Measurements from ENCODE around the gene PPP2R5B.

The PPP2R5B gene

GRCh38 chr11:64924910-64925284, 408 bp downstream of the PPP2R5B start:
- peak overlapping the region; percentile 60 for H3K27ac ChIP-seq (ENCODE audit: poor library complexity, severe bottlenecking)

GRCh38 chr11:64925536-64926436, 1.3 kb downstream of the PPP2R5B start:
- no peak overlapping the region for H3K27ac ChIP-seq (ENCODE audit: poor library complexity, severe bottlenecking)

More at GRCh38 chr11:64924910-64925284, 408 bp downstream of the PPP2R5B start:
- peak overlapping the region; percentile 87 for H3K4me3 ChIP-seq (ENCODE audit: severe bottlenecking)
- H3K9me3 ChIP-seq (ENCODE audit: severe bottlenecking) = no peaks in the 10 kb centered on the region
- H3K4me1 ChIP-seq (ENCODE audit: insufficient read depth, poor library complexity, severe bottlenecking) = peaks cover 3% of the 10 kb centered on the region
- H3K36me3 ChIP-seq (ENCODE audit: low read depth) = peaks cover 5% of the 10 kb centered on the region; the same call in 1 of the 2 replicates
- TF ChIP-seq, protein P1, sequence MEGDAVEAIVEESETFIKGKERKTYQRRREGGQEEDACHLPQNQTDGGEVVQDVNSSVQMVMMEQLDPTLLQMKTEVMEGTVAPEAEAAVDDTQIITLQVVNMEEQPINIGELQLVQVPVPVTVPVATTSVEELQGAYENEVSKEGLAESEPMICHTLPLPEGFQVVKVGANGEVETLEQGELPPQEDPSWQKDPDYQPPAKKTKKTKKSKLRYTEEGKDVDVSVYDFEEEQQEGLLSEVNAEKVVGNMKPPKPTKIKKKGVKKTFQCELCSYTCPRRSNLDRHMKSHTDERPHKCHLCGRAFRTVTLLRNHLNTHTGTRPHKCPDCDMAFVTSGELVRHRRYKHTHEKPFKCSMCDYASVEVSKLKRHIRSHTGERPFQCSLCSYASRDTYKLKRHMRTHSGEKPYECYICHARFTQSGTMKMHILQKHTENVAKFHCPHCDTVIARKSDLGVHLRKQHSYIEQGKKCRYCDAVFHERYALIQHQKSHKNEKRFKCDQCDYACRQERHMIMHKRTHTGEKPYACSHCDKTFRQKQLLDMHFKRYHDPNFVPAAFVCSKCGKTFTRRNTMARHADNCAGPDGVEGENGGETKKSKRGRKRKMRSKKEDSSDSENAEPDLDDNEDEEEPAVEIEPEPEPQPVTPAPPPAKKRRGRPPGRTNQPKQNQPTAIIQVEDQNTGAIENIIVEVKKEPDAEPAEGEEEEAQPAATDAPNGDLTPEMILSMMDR (IDR thresholded peaks at IDR 0.05; ENCODE audit: poor library complexity, severe bottlenecking) = no peak
- DNase-seq (ENCODE audit: low spot score) (no peak), ATAC-seq (ENCODE audit: low read depth) (no peak)
- H3K27me3 ChIP-seq (ENCODE audit: insufficient read depth, poor library complexity, severe bottlenecking) = no peaks in the 10 kb centered on the region

DNA sequence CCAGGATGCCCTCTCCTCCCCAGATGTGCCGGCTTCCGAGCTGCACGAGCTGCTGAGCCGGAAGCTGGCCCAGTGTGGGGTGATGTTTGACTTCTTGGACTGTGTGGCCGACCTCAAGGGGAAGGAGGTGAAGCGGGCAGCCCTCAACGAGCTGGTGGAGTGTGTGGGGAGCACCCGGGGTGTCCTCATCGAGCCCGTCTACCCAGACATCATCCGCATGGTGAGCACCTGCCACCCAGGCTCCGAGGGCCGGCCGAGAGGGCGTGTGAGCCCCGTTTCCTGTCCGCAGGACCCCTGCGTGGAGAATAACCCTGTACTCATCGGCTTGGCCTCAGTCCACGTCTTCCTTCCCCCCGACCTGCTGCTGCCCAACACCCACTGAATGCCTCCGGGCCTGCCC, 2.2 kb downstream of the PPP2R5B start:
- DNase-seq (ENCODE audit: low spot score) = no peak
- no peak overlapping the region for H3K27ac ChIP-seq (ENCODE audit: poor library complexity, severe bottlenecking)
- no peaks in the 10 kb centered on the region for H3K9me3 ChIP-seq (ENCODE audit: severe bottlenecking)
- H3K36me3 ChIP-seq (ENCODE audit: low read depth) = peaks cover 21% of the 10 kb centered on the region
- no peaks in the 10 kb centered on the region for H3K27me3 ChIP-seq (ENCODE audit: insufficient read depth, poor library complexity, severe bottlenecking)
- no peak for ATAC-seq (ENCODE audit: low read depth)
- H3K4me3 ChIP-seq (ENCODE audit: severe bottlenecking) = no peak overlapping the region
- TF ChIP-seq, protein P1 (IDR thresholded peaks at IDR 0.05; ENCODE audit: poor library complexity, severe bottlenecking) = no peak
- peaks cover 3% of the 10 kb centered on the region for H3K4me1 ChIP-seq (ENCODE audit: insufficient read depth, poor library complexity, severe bottlenecking)

More at GRCh38 chr11:64925536-64926436, 1.3 kb downstream of the PPP2R5B start:
- peaks cover 12% of the 10 kb centered on the region for H3K36me3 ChIP-seq (ENCODE audit: low read depth)
- no peaks in the 10 kb centered on the region for H3K27me3 ChIP-seq (ENCODE audit: insufficient read depth, poor library complexity, severe bottlenecking)
- H3K4me1 ChIP-seq (ENCODE audit: insufficient read depth, poor library complexity, severe bottlenecking) = peaks cover 3% of the 10 kb centered on the region
- H3K9me3 ChIP-seq (ENCODE audit: severe bottlenecking) = no peaks in the 10 kb centered on the region
- DNase-seq (ENCODE audit: low spot score) (no peak), ATAC-seq (ENCODE audit: low read depth) (no peak)
- TF ChIP-seq, protein P1 (IDR thresholded peaks at IDR 0.05; ENCODE audit: poor library complexity, severe bottlenecking) = no peak
- H3K4me3 ChIP-seq (ENCODE audit: severe bottlenecking) = peak overlapping the region; percentile 87

DNA sequence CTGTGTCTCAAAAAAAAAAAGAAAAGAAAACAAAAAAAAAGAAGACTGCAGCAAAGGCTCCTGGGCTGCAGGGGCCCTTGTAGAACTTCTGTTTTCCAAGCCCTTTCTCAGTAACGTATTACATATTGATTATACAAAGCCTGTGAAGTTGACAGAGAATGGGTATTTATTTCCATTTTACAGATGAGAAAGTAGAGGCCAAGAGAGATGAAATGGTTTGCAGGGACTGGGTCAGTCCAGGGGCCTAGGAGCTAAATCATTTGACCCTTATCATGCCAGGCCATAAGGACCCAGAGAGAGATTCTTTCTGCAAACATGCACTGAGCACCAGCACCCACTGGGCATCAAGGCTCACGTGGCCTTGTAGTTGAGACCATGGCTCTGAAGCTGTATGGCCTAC, 4.5 kb downstream of the PPP2R5B start:
- peaks cover 35% of the 10 kb centered on the region for H3K36me3 ChIP-seq (ENCODE audit: low read depth)
- DNase-seq (ENCODE audit: low spot score) = no peak
- TF ChIP-seq, protein P1 (IDR thresholded peaks at IDR 0.05; ENCODE audit: poor library complexity, severe bottlenecking) = no peak
- H3K4me1 ChIP-seq (ENCODE audit: insufficient read depth, poor library complexity, severe bottlenecking) = no peaks in the 10 kb centered on the region
- H3K4me3 ChIP-seq (ENCODE audit: severe bottlenecking) = no peak overlapping the region
- no peak overlapping the region for H3K27ac ChIP-seq (ENCODE audit: poor library complexity, severe bottlenecking)
- no peaks in the 10 kb centered on the region for H3K9me3 ChIP-seq (ENCODE audit: severe bottlenecking)
- no peaks in the 10 kb centered on the region for H3K27me3 ChIP-seq (ENCODE audit: insufficient read depth, poor library complexity, severe bottlenecking)
- no peak for ATAC-seq (ENCODE audit: low read depth)

- Histone ChIP-seq H3K27ac (ENCODE audit: poor library complexity, severe bottlenecking) (no peak overlapping the region), H3K36me3 (ENCODE audit: low read depth) (peaks cover 35% of the 10 kb centered on the region)
Observed at GRCh38 chr11:64929625-64930024, 5.1 kb downstream of the PPP2R5B start.

More at GRCh38 chr11:64929625-64930024, 5.1 kb downstream of the PPP2R5B start:
- no peaks in the 10 kb centered on the region for H3K4me1 ChIP-seq (ENCODE audit: insufficient read depth, poor library complexity, severe bottlenecking)
- no peak overlapping the region for H3K4me3 ChIP-seq (ENCODE audit: severe bottlenecking)
- no peak for DNase-seq (ENCODE audit: low spot score)
- no peak for ATAC-seq (ENCODE audit: low read depth)
- H3K9me3 ChIP-seq (ENCODE audit: severe bottlenecking) = no peaks in the 10 kb centered on the region
- TF ChIP-seq, protein P1 (IDR thresholded peaks at IDR 0.05; ENCODE audit: poor library complexity, severe bottlenecking) = no peak
- H3K27me3 ChIP-seq (ENCODE audit: insufficient read depth, poor library complexity, severe bottlenecking) = no peaks in the 10 kb centered on the region
